ENCODE results near the gene SNX10.

Gene SNX10

GRCh38 chr7:26332698-26333097 is 41.0 kb downstream of the SNX10 start:
- Histone ChIP-seq H3K36me3 (ENCODE audit: control insufficient read depth in 2 of 2, insufficient read depth in 2 of 2, low read length in 2 of 2) (no peaks in the 10 kb centered on the region), H3K9ac (ENCODE audit: low read depth in 1 of 2, low read length in 2 of 2) (no peak overlapping the region), H3K27ac (ENCODE audit: low read depth in 2 of 2, low read length in 2 of 2) (no peak overlapping the region), H3K4me3 (ENCODE audit: low read length in 2 of 2) (no peak overlapping the region), H3K4me1 (ENCODE audit: control insufficient read depth in 2 of 2, insufficient read depth in 2 of 2, low read length in 2 of 2) (no peaks in the 10 kb centered on the region), H3K27me3 (ENCODE audit: control insufficient read depth in 2 of 2, insufficient read depth in 2 of 2, low read length in 2 of 2) (no peaks in the 10 kb centered on the region), H3K9me3 (ENCODE audit: control insufficient read depth in 2 of 2, low read length in 2 of 2) (no peaks in the 10 kb centered on the region)

GRCh38 chr7:26334166-26334859 is 42.7 kb downstream of the SNX10 start:
- H3K27ac ChIP-seq (ENCODE audit: low read depth in 2 of 2, low read length in 2 of 2) = no peak overlapping the region
- H3K9ac ChIP-seq (ENCODE audit: low read depth in 1 of 2, low read length in 2 of 2) = no peak overlapping the region
- H3K4me1 ChIP-seq (ENCODE audit: control insufficient read depth in 2 of 2, insufficient read depth in 2 of 2, low read length in 2 of 2) = no peaks in the 10 kb centered on the region
- no peaks in the 10 kb centered on the region for H3K36me3 ChIP-seq (ENCODE audit: control insufficient read depth in 2 of 2, insufficient read depth in 2 of 2, low read length in 2 of 2)
- no peaks in the 10 kb centered on the region for H3K27me3 ChIP-seq (ENCODE audit: control insufficient read depth in 2 of 2, insufficient read depth in 2 of 2, low read length in 2 of 2)
- no peaks in the 10 kb centered on the region for H3K9me3 ChIP-seq (ENCODE audit: control insufficient read depth in 2 of 2, low read length in 2 of 2)
- no peak overlapping the region for H3K4me3 ChIP-seq (ENCODE audit: low read length in 2 of 2)

GRCh38 chr7:26337232-26337865 is 45.7 kb downstream of the SNX10 start:
- H3K4me3 ChIP-seq (ENCODE audit: low read length in 2 of 2) = no peak overlapping the region
- no peak overlapping the region for H3K27ac ChIP-seq (ENCODE audit: low read depth in 2 of 2, low read length in 2 of 2)
- no peaks in the 10 kb centered on the region for H3K36me3 ChIP-seq (ENCODE audit: control insufficient read depth in 2 of 2, insufficient read depth in 2 of 2, low read length in 2 of 2)
- H3K4me1 ChIP-seq (ENCODE audit: control insufficient read depth in 2 of 2, insufficient read depth in 2 of 2, low read length in 2 of 2) = no peaks in the 10 kb centered on the region
- no peaks in the 10 kb centered on the region for H3K27me3 ChIP-seq (ENCODE audit: control insufficient read depth in 2 of 2, insufficient read depth in 2 of 2, low read length in 2 of 2)
- H3K9ac ChIP-seq (ENCODE audit: low read depth in 1 of 2, low read length in 2 of 2) = no peak overlapping the region
- no peaks in the 10 kb centered on the region for H3K9me3 ChIP-seq (ENCODE audit: control insufficient read depth in 2 of 2, low read length in 2 of 2)

GRCh38 chr7:26340476-26341018 is 48.9 kb downstream of the SNX10 start:
- no peaks in the 10 kb centered on the region for H3K27me3 ChIP-seq (ENCODE audit: control insufficient read depth in 2 of 2, insufficient read depth in 2 of 2, low read length in 2 of 2)
- no peaks in the 10 kb centered on the region for H3K4me1 ChIP-seq (ENCODE audit: control insufficient read depth in 2 of 2, insufficient read depth in 2 of 2, low read length in 2 of 2)
- no peak overlapping the region for H3K27ac ChIP-seq (ENCODE audit: low read depth in 2 of 2, low read length in 2 of 2)
- H3K9me3 ChIP-seq (ENCODE audit: control insufficient read depth in 2 of 2, low read length in 2 of 2) = no peaks in the 10 kb centered on the region
- H3K36me3 ChIP-seq (ENCODE audit: control insufficient read depth in 2 of 2, insufficient read depth in 2 of 2, low read length in 2 of 2) = no peaks in the 10 kb centered on the region
- no peak overlapping the region for H3K4me3 ChIP-seq (ENCODE audit: low read length in 2 of 2)
- no peak overlapping the region for H3K9ac ChIP-seq (ENCODE audit: low read depth in 1 of 2, low read length in 2 of 2)

GRCh38 chr7:26343320-26343832 is 51.7 kb downstream of the SNX10 start:
- no peaks in the 10 kb centered on the region for H3K9me3 ChIP-seq (ENCODE audit: control insufficient read depth in 2 of 2, low read length in 2 of 2)
- peaks cover 5 to 6% of the 10 kb centered on the region in 2 donors for H3K4me1 ChIP-seq (ENCODE audit: control insufficient read depth in 2 of 2, insufficient read depth in 2 of 2, low read length in 2 of 2)
- H3K4me3 ChIP-seq (ENCODE audit: low read length in 2 of 2) = no peak overlapping the region
- H3K9ac ChIP-seq (ENCODE audit: low read depth in 1 of 2, low read length in 2 of 2) = no peak overlapping the region
- no peaks in the 10 kb centered on the region for H3K36me3 ChIP-seq (ENCODE audit: control insufficient read depth in 2 of 2, insufficient read depth in 2 of 2, low read length in 2 of 2)
- no peak overlapping the region for H3K27ac ChIP-seq (ENCODE audit: low read depth in 2 of 2, low read length in 2 of 2)
- no peaks in the 10 kb centered on the region for H3K27me3 ChIP-seq (ENCODE audit: control insufficient read depth in 2 of 2, insufficient read depth in 2 of 2, low read length in 2 of 2)

GRCh38 chr7:26343837-26344236 is 52.2 kb downstream of the SNX10 start:
- H3K4me1 ChIP-seq (ENCODE audit: control insufficient read depth in 2 of 2, insufficient read depth in 2 of 2, low read length in 2 of 2) = peaks cover 9 to 10% of the 10 kb centered on the region in 2 donors
- no peaks in the 10 kb centered on the region for H3K9me3 ChIP-seq (ENCODE audit: control insufficient read depth in 2 of 2, low read length in 2 of 2)
- no peaks in the 10 kb centered on the region for H3K27me3 ChIP-seq (ENCODE audit: control insufficient read depth in 2 of 2, insufficient read depth in 2 of 2, low read length in 2 of 2)
- no peak overlapping the region for H3K27ac ChIP-seq (ENCODE audit: low read depth in 2 of 2, low read length in 2 of 2)
- H3K9ac ChIP-seq (ENCODE audit: low read depth in 1 of 2, low read length in 2 of 2) = no peak overlapping the region
- H3K36me3 ChIP-seq (ENCODE audit: control insufficient read depth in 2 of 2, insufficient read depth in 2 of 2, low read length in 2 of 2) = no peaks in the 10 kb centered on the region
- H3K4me3 ChIP-seq (ENCODE audit: low read length in 2 of 2) = no peak overlapping the region

- H3K4me3 ChIP-seq (ENCODE audit: low read length in 2 of 2) = no peak overlapping the region
- peaks cover 10 to 11% of the 10 kb centered on the region in 2 donors for H3K4me1 ChIP-seq (ENCODE audit: control insufficient read depth in 2 of 2, insufficient read depth in 2 of 2, low read length in 2 of 2)
- no peaks in the 10 kb centered on the region for H3K9me3 ChIP-seq (ENCODE audit: control insufficient read depth in 2 of 2, low read length in 2 of 2)
- no peak overlapping the region for H3K27ac ChIP-seq (ENCODE audit: low read depth in 2 of 2, low read length in 2 of 2)
- H3K27me3 ChIP-seq (ENCODE audit: control insufficient read depth in 2 of 2, insufficient read depth in 2 of 2, low read length in 2 of 2) = no peaks in the 10 kb centered on the region
- no peak overlapping the region for H3K9ac ChIP-seq (ENCODE audit: low read depth in 1 of 2, low read length in 2 of 2)
- H3K36me3 ChIP-seq (ENCODE audit: control insufficient read depth in 2 of 2, insufficient read depth in 2 of 2, low read length in 2 of 2) = no peaks in the 10 kb centered on the region
Observed at GRCh38 chr7:26345202-26345601, 53.5 kb downstream of the SNX10 start.

- H3K4me3 ChIP-seq (ENCODE audit: low read length in 2 of 2) = no peak overlapping the region
- no peak overlapping the region for H3K9ac ChIP-seq (ENCODE audit: low read depth in 1 of 2, low read length in 2 of 2)
- H3K4me1 ChIP-seq (ENCODE audit: control insufficient read depth in 2 of 2, insufficient read depth in 2 of 2, low read length in 2 of 2) = peaks cover 10 to 11% of the 10 kb centered on the region in 2 donors
- H3K9me3 ChIP-seq (ENCODE audit: control insufficient read depth in 2 of 2, low read length in 2 of 2) = no peaks in the 10 kb centered on the region
- no peak overlapping the region for H3K27ac ChIP-seq (ENCODE audit: low read depth in 2 of 2, low read length in 2 of 2)
- no peaks in the 10 kb centered on the region for H3K27me3 ChIP-seq (ENCODE audit: control insufficient read depth in 2 of 2, insufficient read depth in 2 of 2, low read length in 2 of 2)
- H3K36me3 ChIP-seq (ENCODE audit: control insufficient read depth in 2 of 2, insufficient read depth in 2 of 2, low read length in 2 of 2) = no peaks in the 10 kb centered on the region
Observed at GRCh38 chr7:26345837-26346236, 54.2 kb downstream of the SNX10 start.

GRCh38 chr7:26346611-26347203 is 55.0 kb downstream of the SNX10 start:
- no peaks in the 10 kb centered on the region for H3K9me3 ChIP-seq (ENCODE audit: control insufficient read depth in 2 of 2, low read length in 2 of 2)
- no peaks in the 10 kb centered on the region for H3K27me3 ChIP-seq (ENCODE audit: control insufficient read depth in 2 of 2, insufficient read depth in 2 of 2, low read length in 2 of 2)
- H3K27ac ChIP-seq (ENCODE audit: low read depth in 2 of 2, low read length in 2 of 2) = no peak overlapping the region
- H3K4me3 ChIP-seq (ENCODE audit: low read length in 2 of 2) = no peak overlapping the region
- no peak overlapping the region for H3K9ac ChIP-seq (ENCODE audit: low read depth in 1 of 2, low read length in 2 of 2)
- H3K36me3 ChIP-seq (ENCODE audit: control insufficient read depth in 2 of 2, insufficient read depth in 2 of 2, low read length in 2 of 2) = no peaks in the 10 kb centered on the region
- H3K4me1 ChIP-seq (ENCODE audit: control insufficient read depth in 2 of 2, insufficient read depth in 2 of 2, low read length in 2 of 2) = peaks cover 10 to 11% of the 10 kb centered on the region in 2 donors

GRCh38 chr7:26348234-26348851 is 56.7 kb downstream of the SNX10 start:
- H3K4me3 ChIP-seq (ENCODE audit: low read length in 2 of 2) = peak overlapping the region in 1 of 2 donors; percentile 28

More at GRCh38 chr7:26348234-26348851, 56.7 kb downstream of the SNX10 start:
- H3K9me3 ChIP-seq (ENCODE audit: control insufficient read depth in 2 of 2, low read length in 2 of 2) = no peaks in the 10 kb centered on the region
- H3K27ac ChIP-seq (ENCODE audit: low read depth in 2 of 2, low read length in 2 of 2) = peak overlapping the region; percentile 38 to 42
- no peak overlapping the region for H3K9ac ChIP-seq (ENCODE audit: low read depth in 1 of 2, low read length in 2 of 2)
- peaks cover 10 to 11% of the 10 kb centered on the region in 2 donors for H3K4me1 ChIP-seq (ENCODE audit: control insufficient read depth in 2 of 2, insufficient read depth in 2 of 2, low read length in 2 of 2)
- no peaks in the 10 kb centered on the region for H3K27me3 ChIP-seq (ENCODE audit: control insufficient read depth in 2 of 2, insufficient read depth in 2 of 2, low read length in 2 of 2)
- H3K36me3 ChIP-seq (ENCODE audit: control insufficient read depth in 2 of 2, insufficient read depth in 2 of 2, low read length in 2 of 2) = no peaks in the 10 kb centered on the region

Data from mucosa of rectum (tissue), 2 donors.